ENCODE data around the gene HADHB.
"Not testable (repeated sequence)": the region's sequence is repeated elsewhere in the genome, so short reads cannot be mapped to it uniquely, and the experiment has no call there.

HADHB gene

GRCh38 chr2:26243470-26244308 is 1.1 kb upstream of the HADHB start:
- DNase-seq (ENCODE audit: low read depth in 2 of 2, low spot score in 1 of 2), result no peak

- peak; percentile 15 to 31 for DNase-seq (ENCODE audit: low read depth in 2 of 2, low spot score in 1 of 2)
Measured at GRCh38 chr2:26245231-26245732, 543 bp downstream of the HADHB start.

- no peak for DNase-seq (ENCODE audit: low read depth in 2 of 2, low spot score in 1 of 2)
Measured at GRCh38 chr2:26245810-26246209, 1.1 kb downstream of the HADHB start.

GRCh38 chr2:26246818-26247217 is 2.1 kb downstream of the HADHB start:
- no peak for DNase-seq (ENCODE audit: low read depth in 2 of 2, low spot score in 1 of 2)

GRCh38 chr2:26249625-26250024 is 4.9 kb downstream of the HADHB start:
- no peak for DNase-seq (ENCODE audit: low read depth in 2 of 2, low spot score in 1 of 2)

- no peak for DNase-seq (ENCODE audit: low read depth in 2 of 2, low spot score in 1 of 2)
Measured at GRCh38 chr2:26251893-26252292, 7.2 kb downstream of the HADHB start.

GRCh38 chr2:26255759-26256384 is 11.1 kb downstream of the HADHB start:
- no peak for DNase-seq (ENCODE audit: low read depth in 2 of 2, low spot score in 1 of 2)

- DNase-seq (ENCODE audit: low read depth in 2 of 2, low spot score in 1 of 2), result not testable (repeated sequence)
Measured at GRCh38 chr2:26258836-26259235, 14.1 kb downstream of the HADHB start.

- no peak for DNase-seq (ENCODE audit: low read depth in 2 of 2, low spot score in 1 of 2)
Measured at GRCh38 chr2:26268213-26268612, 23.5 kb downstream of the HADHB start.

GRCh38 chr2:26268670-26269385 is 24.1 kb downstream of the HADHB start:
- not testable (repeated sequence) for DNase-seq (ENCODE audit: low read depth in 2 of 2, low spot score in 1 of 2)

GRCh38 chr2:26269571-26270158 is 24.9 kb downstream of the HADHB start:
- DNase-seq (ENCODE audit: low read depth in 2 of 2, low spot score in 1 of 2), result no peak

GRCh38 chr2:26270373-26270772 is 25.6 kb downstream of the HADHB start:
- no peak for DNase-seq (ENCODE audit: low read depth in 2 of 2, low spot score in 1 of 2)

GRCh38 chr2:26273501-26273900 is 28.8 kb downstream of the HADHB start:
- DNase-seq (ENCODE audit: low read depth in 2 of 2, low spot score in 1 of 2), result no peak

GRCh38 chr2:26274058-26274613 is 29.4 kb downstream of the HADHB start:
- no peak for DNase-seq (ENCODE audit: low read depth in 2 of 2, low spot score in 1 of 2)

- no peak for DNase-seq (ENCODE audit: low read depth in 2 of 2, low spot score in 1 of 2)
Measured at GRCh38 chr2:26276484-26277227, 31.9 kb downstream of the HADHB start.

- no peak for DNase-seq (ENCODE audit: low read depth in 2 of 2, low spot score in 1 of 2)
Measured at GRCh38 chr2:26279886-26280285, 35.1 kb downstream of the HADHB start.

GRCh38 chr2:26281226-26281625 is 36.5 kb downstream of the HADHB start:
- no peak for DNase-seq (ENCODE audit: low read depth in 2 of 2, low spot score in 1 of 2)

- DNase-seq (ENCODE audit: low read depth in 2 of 2, low spot score in 1 of 2), result no peak
Measured at GRCh38 chr2:26283606-26284005, 38.9 kb downstream of the HADHB start.

GRCh38 chr2:26284132-26284531 is 39.4 kb downstream of the HADHB start:
- no peak for DNase-seq (ENCODE audit: low read depth in 2 of 2, low spot score in 1 of 2)

GRCh38 chr2:26285931-26286330 is 41.2 kb downstream of the HADHB start:
- DNase-seq (ENCODE audit: low read depth in 2 of 2, low spot score in 1 of 2), result no peak

Measured in stimulated activated CD8-positive, alpha-beta memory T cell treated with anti-CD3 and anti-CD28 coated beads, Interleukin-4, amount 100 ng/mL, for 1 hour (primary cell).